Lower lobe of right lung (tissue), 2 donors: Measurements from ENCODE around the gene NDC1. TPM values are rescaled to one million over a fixed set of nuclear protein-coding genes. Genes with fewer than 3 reads are reported as not detected.

ENCODE experiments used
- ATAC-seq, 2 donors: fragments of 200-7000 bp; cut with Tn5 transposase; one replicate each; pipeline ENCODE4 v1.9.1; 2020 to 2022; ENCODE audit warnings: mild to moderate bottlenecking in 2 of 2, moderate library complexity in 2 of 2
- DNase-seq: peaks from one replicate; pipeline ENCODE4 v3.0.0-alpha.2; 2020
- H3K27ac ChIP-seq: fragments of 200-600 bp; one replicate; pipeline ENCODE4 v1.8.0; 2022
- H3K27me3 ChIP-seq: fragments of 200-600 bp; one replicate; pipeline ENCODE4 v1.8.0; 2022; ENCODE audit warnings: low read depth
- H3K36me3 ChIP-seq: fragments of 200-600 bp; one replicate; pipeline ENCODE4 v1.8.0; 2022; ENCODE audit warnings: mild to moderate bottlenecking
- H3K4me1 ChIP-seq: fragments of 200-600 bp; one replicate; pipeline ENCODE4 v1.8.0; 2022
- H3K4me3 ChIP-seq: fragments of 200-600 bp; one replicate; pipeline ENCODE4 v1.8.0; 2022; ENCODE audit warnings: mild to moderate bottlenecking
- H3K9me3 ChIP-seq: fragments of 200-600 bp; one replicate; pipeline ENCODE4 v1.8.0; 2022
- CTCF ChIP-seq: fragments of 200-600 bp; IDR thresholded peaks from one replicate; pipeline ENCODE4 v1.8.0; 2022; ENCODE audit warnings: antibody characterized with exemption, mild to moderate bottlenecking
- intact Hi-C: fragments of 100-400 bp; cut with DNase I; formaldehyde crosslinking; loops from one replicate; pipeline ENCODE4 v1.11.0; 2022
- total RNA-seq: library from RNA; stranded (reverse); fragmentation: NEBNext Ultra II Directional; extraction: Animal tissue kit (Norgen Biotek cat#: 25700); gene quantifications from one replicate; pipeline ENCODE4 v1.2.1, GENCODE V29; 2021
- donor health status: DM: no; HTN: yes; CAD: no; lungs with severe emphysema.

NDC1 gene
- total RNA-seq, 1 donor from 2014 or later = 9.9 TPM

- intact Hi-C loops = no loop called here
- H3K9me3 ChIP-seq = no peaks in the 10 kb centered on the region
- TF ChIP-seq CTCF = no peak
- H3K4me1 ChIP-seq = peaks cover 8% of the 10 kb centered on the region
- no peak for ATAC-seq
- H3K27ac ChIP-seq = peak overlapping the region; percentile 94
- DNase-seq = no peak
- peak overlapping the region; percentile 89 for H3K4me3 ChIP-seq
- no peaks in the 10 kb centered on the region for H3K27me3 ChIP-seq
- no peaks in the 10 kb centered on the region for H3K36me3 ChIP-seq
Measured at GRCh38 chr1:53837646-53837923, 511 bp downstream of the NDC1 start.

GRCh38 chr1:53835491-53835890, 2.6 kb downstream of the NDC1 start:
- no peak for DNase-seq

GRCh38 chr1:53834776-53835175, 3.3 kb downstream of the NDC1 start:
- DNase-seq (no peak), ATAC-seq (no peak)
- Histone ChIP-seq H3K36me3 (no peaks in the 10 kb centered on the region), H3K4me3 (no peak overlapping the region), H3K27ac (no peak overlapping the region), H3K9me3 (no peaks in the 10 kb centered on the region), H3K27me3 (no peaks in the 10 kb centered on the region), H3K4me1 (peaks cover 8% of the 10 kb centered on the region)
- TF ChIP-seq CTCF = no peak
- intact Hi-C loops = no loop called here

More at GRCh38 chr1:53835491-53835890, 2.6 kb downstream of the NDC1 start:
- Histone ChIP-seq H3K4me3 (no peak overlapping the region), H3K4me1 (peaks cover 8% of the 10 kb centered on the region), H3K36me3 (no peaks in the 10 kb centered on the region), H3K9me3 (no peaks in the 10 kb centered on the region), H3K27ac (no peak overlapping the region), H3K27me3 (no peaks in the 10 kb centered on the region)
- no peak for TF ChIP-seq CTCF
- ATAC-seq = no peak
- intact Hi-C loops = no loop called here

GRCh38 chr1:53833393-53833792, 4.7 kb downstream of the NDC1 start:
- peaks cover 8% of the 10 kb centered on the region for H3K4me1 ChIP-seq
- H3K27me3 ChIP-seq = no peaks in the 10 kb centered on the region
- H3K36me3 ChIP-seq = no peaks in the 10 kb centered on the region
- no peak for TF ChIP-seq CTCF
- no peak overlapping the region for H3K4me3 ChIP-seq
- intact Hi-C loops = no loop called here
- ATAC-seq = no peak
- no peak overlapping the region for H3K27ac ChIP-seq
- no peak for DNase-seq
- H3K9me3 ChIP-seq = no peaks in the 10 kb centered on the region

GRCh38 chr1:53826367-53826766, 11.7 kb downstream of the NDC1 start:
- ATAC-seq (no peak), DNase-seq (no peak)
- Histone ChIP-seq H3K4me1 (no peaks in the 10 kb centered on the region), H3K27ac (no peak overlapping the region), H3K36me3 (peaks cover 35% of the 10 kb centered on the region), H3K27me3 (no peaks in the 10 kb centered on the region), H3K9me3 (no peaks in the 10 kb centered on the region), H3K4me3 (no peak overlapping the region)
- intact Hi-C loops = no loop called here
- TF ChIP-seq CTCF = no peak

GRCh38 chr1:53825306-53825705, 12.8 kb downstream of the NDC1 start:
- TF ChIP-seq CTCF = no peak
- Histone ChIP-seq H3K27me3 (no peaks in the 10 kb centered on the region), H3K27ac (no peak overlapping the region), H3K4me3 (no peak overlapping the region), H3K4me1 (no peaks in the 10 kb centered on the region), H3K9me3 (no peaks in the 10 kb centered on the region), H3K36me3 (peaks cover 35% of the 10 kb centered on the region)
- ATAC-seq (no peak), DNase-seq (no peak)
- intact Hi-C loops = no loop called here
